GM19395 (cell line): Measurements from ENCODE around the gene SLC7A5.
A peak's percentile ranks its signal among the peaks of the same experiment; 100 is the strongest.
"Not testable (repeated sequence)": the region's sequence is repeated elsewhere in the genome, so short reads cannot be mapped to it uniquely, and the experiment has no call there.

ENCODE experiments used
- ATAC-seq: cut with Tn5 transposase; IDR thresholded peaks from one replicate; pipeline ENCODE4 v1.9.1; 2021; ENCODE audit warnings: mild to moderate bottlenecking, moderate library complexity; ENCODE audit not compliant: unreplicated experiment

SLC7A5 gene

DNA sequence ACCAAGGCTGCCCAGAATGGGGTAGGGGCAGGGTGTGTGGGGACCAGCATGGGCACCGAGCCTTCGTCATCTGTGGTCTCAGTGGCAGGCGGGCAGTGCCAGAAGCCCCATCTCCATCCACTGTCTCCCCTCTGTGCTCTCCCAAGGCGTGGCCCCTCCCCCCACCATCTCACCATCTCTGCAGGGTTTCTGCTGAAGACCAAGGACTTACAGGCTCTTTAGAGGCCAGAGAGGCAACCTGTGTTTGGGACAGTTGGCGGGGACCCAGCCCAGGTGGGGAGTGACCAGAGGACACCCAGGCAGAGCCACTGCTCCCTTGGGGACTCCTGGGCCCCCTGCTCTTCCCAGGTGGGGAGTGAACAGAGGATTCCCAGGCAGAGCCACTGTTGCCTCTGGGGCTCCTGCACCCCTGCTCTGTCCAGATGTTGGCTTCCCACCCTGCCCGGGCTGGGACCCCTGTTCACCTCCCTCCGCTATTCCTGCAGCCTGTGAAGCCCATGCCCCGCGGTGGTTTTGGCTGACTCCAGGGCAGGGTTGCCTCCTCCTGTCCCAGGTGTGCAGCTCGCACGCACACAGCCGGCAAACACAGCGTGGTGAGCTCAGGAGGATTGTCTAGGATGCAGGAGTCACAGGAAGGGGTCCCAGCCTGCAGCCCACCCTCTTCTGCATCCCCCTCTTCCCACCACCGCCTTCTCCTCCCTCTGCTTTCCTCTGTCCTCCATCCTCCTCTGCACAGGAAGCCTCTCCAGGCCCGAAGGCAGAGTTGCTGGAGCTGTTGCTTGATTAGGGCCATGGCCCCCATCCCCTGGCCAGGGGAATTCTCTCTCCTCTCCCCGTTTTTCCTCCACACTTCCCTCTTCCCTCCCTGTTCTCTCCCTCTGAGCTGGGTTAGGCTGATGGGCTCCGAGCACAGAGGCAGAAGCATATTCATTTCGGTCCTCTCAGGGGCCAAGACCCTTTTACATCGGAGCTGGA lies 45.0 kb downstream of the SLC7A5 start:
- ATAC-seq, result no peak

DNA sequence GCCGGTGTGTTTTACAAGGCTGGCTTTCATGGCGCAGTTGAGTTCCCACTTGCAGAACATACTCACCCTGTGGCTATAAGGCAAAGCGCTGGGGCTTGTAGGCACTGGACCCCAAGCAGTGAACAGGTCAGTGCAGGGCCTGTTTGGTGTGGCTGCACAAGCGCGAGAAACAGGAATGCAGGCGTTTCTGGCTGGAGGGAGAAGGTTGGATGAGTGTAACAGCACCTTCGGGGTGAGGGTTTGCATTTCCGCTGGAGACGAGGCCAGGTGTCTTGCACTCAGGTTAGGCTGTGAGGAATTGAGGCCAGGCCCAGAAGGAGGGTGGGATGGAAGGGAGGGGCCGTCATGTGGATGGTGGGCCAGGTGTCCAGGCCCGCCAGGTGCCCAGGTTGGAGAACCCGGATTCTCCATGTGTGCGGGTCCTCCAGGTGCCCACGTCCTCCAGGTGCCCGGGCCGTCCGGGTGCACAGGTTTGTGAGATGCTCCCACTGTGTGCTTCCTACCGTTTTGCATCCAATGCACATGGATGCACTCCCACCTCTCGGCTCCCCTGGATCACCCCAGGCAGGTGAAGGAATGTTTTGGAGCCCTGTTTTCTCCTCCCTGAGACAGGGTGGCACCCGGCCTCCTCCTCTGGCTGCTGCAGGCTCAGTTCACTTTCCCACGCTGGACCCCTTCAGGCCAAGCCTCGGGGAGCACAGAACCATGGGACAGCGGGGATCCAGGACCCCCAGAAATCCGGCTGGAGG lies 46.0 kb downstream of the SLC7A5 start:
- no peak for ATAC-seq

DNA sequence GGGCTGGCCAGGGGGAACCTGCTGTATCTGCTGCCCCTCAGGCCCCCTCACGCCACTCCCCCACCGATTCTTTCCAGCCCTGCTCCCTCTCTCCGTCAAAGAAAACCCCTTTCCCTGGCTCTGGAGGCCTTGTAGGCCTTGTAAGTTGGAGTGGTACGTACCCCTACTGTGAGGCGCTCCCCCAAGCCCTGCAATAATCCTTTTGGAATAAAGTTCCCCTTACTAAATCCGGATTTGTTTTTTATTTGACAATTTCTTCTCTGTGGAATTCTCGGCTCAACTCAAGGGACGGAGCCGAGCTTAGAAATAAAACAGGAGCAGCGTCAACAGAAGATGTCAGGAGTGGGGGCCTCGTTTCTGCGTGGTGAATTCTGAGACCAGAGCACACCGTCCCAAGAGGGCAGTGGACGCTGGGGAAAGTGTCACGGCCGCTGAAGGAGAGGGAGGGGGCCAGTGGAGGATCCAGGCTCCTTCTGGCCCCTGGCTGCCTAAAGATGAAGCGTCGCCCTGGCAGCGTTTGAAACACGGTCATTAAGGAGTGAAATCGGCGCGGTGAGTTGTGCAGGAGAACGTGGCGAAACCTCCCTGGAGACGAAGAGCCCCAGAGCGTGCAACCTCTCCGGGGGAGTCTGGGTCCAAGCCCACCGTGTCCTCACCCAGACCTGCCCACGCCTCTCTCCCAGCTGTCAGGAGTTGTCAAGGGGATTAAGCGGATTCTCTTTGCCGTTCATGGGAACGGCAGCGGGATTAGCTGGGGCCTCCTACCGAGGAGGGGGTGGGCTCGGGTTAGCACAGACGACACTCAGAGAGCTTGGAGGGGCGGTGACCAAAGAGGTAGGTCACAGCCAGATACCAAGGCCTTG lies 47.0 kb downstream of the SLC7A5 start:
- ATAC-seq, result no peak

DNA sequence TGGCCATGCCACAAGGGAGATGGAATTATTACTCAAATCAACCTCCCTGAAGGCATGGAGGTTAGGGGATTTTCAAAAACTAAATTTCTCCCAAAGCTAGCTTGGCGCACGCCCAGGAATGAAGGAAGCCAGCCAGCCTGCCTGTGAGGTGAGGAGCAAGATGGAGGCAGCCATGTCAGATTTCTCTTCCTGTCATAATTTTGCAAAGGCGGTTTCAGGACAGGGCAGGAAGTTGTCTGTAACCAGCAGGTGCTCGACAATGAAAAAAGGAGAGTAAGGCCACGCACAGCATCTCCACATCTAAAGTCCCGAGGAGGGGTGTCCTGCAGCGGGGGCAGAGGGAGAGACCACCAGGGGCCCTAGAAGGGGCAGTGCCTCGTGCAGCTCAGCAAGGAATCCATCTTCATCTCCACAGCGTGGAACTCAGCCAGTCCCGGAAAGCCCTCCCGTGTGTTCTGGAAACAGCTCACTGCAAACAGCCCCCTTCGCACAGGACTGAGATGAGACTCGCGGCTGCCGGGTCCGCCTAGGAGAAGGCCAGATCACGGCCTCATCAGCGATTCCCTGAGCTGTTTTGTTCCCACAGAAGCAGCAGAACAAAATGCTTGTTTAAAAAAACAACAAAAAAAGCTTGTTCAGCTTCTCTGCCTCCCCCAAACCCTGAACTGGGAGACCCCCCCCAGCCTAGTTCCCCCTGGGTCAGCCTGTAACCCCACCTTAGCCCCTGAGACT lies 47.8 kb downstream of the SLC7A5 start:
- no peak for ATAC-seq

DNA sequence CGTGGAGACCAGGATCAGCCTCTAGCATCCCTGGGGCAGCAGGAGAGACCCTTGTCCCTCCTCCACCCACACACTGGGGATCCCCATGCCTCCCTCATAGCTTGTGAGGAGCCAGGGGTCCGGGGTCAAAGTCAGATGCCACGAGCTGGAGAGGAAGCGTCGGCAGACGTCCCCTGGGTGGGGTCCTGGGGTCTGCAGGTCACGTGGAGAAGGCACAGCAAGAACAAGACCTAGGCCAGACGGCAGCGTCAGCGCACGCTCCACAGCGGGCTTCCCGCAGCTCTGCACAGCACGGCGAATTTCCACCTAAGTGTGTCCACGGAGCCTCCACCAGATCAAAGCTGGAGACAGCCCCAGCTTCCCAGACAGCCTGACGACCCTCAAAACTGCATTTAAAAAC lies 49.3 kb downstream of the SLC7A5 start:
- no peak for ATAC-seq

DNA sequence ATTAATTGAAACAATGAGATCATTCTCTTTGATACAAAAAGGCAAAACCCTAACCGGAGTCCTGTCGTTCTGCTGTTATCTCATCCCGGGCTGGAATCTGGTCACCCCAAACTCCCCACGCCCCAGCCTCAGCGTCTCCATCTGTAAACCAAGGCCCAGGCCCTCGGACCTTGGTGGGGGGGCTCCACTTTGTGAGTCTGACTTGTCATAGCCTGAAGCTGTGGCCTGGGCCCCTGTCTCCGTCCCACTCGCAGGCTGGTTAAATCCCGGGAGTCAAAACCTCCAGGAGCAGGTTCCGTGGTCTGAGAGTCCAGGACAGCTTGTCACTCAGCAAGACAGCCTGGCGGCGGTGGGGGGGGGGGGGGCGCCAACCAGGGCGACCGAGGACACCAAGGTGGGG lies 50.0 kb downstream of the SLC7A5 start:
- no peak for ATAC-seq

DNA sequence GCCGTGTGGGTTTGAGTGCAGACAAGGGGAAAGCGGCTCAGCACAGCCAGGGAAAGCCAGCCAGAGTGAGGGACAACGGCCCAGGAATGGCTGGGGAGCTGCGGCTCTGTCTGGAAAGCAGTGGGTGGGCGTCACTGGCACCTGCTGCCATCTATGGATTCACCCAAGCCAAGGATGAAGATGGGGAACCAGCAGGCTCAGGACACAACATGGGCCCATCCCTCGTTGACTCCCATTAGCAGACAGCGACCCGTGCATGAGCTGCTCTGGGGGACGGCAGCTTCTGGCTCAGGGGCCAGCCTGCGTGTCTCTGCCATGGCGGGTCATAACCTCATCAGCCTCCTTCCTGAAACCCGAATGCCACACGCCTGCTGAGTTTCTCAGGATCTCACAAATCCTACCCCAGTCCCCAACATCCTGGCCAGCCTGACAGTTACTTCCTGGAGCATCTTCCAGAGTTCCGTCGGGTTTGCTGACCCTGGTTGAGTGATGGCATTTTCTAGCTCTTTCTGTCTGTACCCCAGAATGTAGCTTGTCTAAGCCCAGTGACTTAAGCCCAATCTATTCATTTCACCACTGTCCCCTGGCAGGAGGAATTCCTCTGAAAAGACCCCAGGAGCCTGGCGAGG lies 50.7 kb downstream of the SLC7A5 start:
- ATAC-seq, result no peak

DNA sequence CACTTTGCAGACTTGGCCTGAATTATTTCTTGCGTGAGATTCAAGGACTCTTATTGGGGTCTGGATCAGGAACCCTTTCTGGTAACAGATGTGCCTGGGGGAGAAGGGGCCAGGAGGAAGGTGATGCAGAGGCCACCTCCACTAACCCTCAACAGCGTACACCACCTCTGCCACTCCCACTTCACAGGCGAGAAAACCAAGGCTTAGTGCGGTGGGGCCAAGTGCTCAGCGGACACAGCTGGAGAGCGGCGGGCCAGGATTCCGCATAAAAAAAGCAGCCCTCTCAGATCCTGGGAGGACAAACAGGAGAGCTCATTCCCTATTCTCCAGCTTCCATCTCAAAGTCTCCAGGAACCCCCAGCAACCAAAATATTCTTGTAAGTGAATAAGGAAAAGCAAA lies 51.4 kb downstream of the SLC7A5 start:
- ATAC-seq, result no peak

DNA sequence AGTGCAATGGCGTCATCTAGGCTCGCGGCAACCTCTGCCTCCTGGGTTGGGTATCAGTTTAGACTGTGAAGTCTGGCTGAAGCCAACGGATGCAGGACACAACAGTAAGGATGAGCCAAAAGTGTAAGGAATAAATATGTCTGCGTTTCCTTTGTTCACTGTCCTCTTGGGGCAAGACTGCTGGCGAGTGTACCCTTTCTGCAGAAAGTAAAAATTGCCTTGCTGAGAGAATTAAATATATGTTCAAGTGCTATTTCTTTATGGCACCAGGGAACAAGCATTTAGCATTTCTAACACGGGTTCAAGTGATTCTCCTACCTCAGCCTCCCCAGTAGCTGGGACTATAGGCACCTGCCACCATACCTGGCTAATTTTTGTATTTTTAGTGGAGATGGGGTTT lies 51.9 kb downstream of the SLC7A5 start:
- ATAC-seq, result not testable (repeated sequence)

DNA sequence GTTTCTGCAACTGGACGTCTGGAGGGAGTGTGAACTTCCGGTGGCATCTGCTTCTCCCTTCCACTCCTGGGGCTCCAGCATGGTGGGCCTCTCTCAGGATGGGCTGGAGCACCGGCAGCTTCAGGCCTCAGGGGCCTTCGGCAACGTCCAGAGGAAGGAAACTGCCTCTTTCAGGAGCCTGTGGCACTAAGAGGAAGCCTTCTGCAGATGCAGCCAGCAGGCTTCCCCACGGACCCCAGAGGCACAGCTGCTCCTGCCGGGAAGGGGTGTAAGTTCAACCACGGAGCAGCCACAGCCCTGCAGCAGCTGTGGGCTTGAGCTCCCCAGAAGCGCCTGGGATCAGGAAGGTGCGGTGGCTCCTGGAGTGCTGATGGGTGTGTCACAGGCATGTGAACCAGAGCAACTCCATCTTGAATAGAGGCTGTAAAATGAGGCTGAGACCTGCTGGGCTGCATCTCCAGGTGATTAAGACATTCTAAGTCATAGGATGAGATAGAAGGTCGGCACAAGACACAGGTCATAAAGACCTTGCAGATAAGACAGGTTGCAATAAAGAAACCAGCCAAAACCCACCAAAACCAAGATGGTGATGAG lies 52.7 kb downstream of the SLC7A5 start:
- ATAC-seq, result no peak

DNA sequence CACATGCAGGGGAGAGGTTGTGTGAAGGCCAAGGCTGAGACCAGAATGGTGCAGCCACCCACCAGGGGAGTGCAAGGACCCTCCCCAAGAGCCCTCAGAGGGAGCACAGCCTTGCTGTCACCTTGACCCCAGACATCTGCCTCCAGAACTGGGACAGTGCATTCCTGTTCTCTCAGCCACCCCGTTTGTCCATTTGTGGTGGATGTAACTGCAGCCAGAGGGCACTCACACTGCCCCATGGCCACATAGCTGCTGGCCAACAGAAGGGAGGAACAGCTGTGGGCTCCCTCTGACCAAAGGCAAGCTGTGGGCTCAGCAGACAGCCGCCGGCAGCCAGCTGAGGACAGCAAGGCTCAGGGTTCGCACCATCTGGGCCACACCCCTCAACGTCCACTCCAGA lies 53.7 kb downstream of the SLC7A5 start:
- no peak for ATAC-seq

DNA sequence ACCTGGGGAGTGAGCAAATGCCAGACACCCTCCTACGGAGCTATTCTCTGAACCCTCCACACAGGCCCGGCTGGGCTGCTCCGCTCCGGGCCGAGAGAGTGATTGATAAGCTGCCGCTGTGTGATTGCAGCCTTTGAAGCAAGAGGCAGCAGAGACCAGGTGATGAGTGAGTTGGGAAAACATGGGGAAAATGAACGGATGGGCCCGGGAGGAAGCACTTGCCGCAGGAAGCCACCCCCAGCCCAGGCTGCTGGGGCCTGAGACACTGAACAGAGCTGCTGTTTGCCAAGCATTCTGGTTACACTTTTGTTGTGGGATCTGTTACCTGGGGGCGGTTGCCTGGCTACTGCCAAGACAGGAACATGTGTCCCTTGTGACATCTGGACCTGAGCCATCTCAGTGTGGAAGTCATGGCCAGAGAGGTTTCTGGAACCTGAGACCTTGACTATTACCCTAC lies 57.1 kb downstream of the SLC7A5 start:
- ATAC-seq, result no peak

DNA sequence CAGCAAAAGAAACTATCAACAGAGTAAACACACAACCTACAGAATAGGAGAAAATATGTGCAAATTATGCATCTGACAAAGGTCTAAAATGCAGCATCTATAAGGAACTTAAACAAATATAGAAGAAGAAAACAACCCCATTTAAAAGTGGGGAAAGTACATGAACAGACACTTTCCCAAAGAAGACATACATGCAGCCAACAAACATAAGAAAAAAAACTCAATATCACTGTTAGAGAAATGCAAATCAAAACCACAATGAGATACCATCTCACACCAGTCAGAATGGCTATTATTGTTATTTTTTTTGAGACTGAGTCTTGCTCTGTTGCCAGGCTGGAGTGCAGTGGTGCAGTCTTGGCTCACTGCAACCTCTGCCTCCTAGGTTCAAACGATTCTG lies 57.9 kb downstream of the SLC7A5 start:
- ATAC-seq, result not testable (repeated sequence)

DNA sequence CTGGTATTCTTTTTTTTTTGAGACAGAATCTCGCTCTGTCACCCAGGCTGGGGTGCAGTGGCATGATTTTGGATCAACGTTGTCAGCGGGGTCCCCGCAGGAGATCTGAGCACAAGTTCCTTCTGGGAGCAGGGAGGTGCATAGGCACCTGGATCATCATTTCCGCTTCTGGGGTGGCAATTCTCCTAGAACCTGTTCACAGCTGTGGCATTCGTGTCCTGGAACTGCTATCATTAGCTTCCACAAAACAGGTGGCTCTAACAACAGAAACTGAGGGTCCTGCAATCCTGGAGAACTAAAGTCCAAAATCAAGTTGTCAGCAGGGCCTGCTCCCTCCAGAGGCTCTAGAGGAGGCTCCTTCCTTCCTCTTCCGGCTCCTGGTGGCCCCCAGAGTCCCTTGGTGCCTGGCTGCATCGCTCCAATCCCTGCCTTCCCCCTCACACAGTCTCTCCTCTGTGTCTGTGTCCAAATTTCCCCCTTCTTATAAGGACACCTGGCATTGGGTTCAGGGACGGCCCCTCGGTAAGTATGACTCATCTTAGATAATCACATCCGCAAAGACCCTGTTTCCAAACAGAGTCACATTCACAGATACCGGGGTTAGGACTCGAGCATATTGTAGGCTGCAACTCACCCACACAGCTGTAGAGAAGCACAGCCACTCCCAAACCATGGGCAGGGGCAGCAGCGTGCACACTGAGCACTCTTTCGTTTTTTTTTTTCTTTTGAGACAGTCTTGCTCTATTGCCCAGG lies 60.0 kb downstream of the SLC7A5 start:
- peak; percentile 59 for ATAC-seq

DNA sequence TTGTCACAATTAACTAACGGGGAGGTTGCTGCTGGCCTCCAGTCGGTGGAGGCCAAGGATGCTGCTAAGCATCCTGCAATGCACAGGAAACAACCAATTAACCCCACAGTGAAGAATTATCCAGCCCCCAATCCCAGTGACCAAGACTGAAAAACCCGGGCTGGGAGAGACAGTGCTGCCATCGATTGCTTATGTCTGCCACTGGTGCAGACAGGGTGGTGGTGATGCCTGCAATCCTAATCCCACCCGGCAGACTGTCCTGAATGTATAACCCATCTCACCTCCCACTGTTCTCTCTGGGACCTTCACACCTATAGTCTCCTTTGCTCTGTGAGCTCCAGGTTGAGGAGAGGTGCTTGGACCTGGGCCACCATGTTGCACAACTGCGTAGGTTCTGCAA lies 61.2 kb downstream of the SLC7A5 start:
- ATAC-seq, result no peak

DNA sequence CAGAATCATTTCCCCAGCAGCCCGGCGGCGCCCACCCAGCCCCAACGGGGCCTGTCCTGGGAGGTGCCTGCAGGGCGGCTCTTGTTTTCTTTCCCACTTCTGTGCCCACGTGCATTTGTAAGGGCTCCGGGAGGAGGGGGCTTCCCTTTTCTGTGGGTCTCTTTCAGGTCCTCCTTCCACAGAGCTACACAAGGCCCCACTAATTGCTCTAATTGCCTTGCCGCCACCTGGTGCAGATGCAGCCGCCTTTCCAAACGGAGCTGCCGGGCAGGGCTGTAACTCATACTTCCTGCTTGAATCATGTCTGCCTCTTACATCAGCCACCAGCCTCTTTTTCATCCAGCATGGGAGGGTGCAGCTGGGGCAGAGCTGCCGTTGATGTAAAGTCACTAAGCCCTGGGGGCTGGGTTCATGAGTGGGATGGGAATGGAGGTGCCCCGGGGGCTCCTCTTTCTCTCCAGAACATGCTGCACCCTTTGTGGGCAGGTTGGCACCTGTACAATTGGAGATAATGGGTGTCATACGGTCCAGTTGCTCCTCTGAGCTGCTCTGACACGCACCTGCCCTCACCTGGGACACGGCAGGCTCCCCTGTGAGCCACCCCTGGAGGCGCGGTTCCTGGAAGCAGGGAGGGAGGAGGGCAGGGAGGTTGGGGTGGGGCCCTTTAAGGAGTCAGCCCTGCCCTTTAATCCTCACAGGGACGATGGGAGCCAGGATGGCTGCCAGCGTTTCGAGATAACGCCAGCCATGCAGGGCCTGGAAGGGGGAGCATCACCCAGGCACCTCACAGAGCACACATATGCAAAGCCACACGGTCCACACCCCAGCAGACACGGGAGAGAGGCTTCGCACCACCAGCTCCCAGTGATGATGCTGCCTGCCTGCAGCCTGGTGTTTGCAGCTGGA lies 62.4 kb downstream of the SLC7A5 start:
- no peak for ATAC-seq

DNA sequence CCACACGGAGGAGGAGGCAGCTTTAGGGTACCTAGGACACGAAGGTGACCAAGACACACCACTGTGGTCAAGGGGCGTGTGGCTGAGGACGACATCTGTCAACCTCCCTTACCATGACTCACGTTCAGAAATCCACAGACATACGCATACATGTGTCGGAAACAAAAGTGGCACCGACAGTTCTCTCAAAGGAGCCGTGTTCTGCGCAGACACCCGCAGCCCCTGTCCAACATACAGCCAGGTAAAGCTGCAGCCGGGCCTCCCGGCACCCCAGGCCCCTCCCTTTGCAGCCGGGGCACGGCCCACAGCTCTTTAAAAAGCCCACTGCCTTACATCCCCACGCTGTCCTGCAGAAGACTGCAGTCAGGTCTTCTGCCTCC lies 63.1 kb downstream of the SLC7A5 start:
- ATAC-seq, result no peak

DNA sequence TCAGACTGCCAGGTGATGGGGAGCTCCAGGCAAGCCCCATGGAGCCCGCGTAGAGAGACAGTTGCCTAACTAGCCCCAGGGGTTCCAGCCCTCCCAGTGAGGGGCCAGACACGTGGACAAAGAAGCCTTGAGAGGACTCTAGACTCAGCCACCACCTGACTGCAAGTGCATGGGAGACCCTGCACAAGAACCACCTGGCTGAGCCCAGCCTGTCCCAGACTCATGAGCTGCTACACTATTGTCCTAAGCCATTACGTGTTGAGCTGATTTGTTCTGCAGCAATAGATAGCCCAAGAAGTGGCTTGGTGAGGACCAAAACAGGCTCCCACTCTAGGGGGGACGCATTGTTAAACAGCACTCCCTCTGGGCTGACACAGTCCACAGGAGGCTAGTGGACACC lies 65.9 kb downstream of the SLC7A5 start:
- ATAC-seq, result no peak
